Ishikawa (cell line): Measurements from ENCODE around the gene CES3.
A peak's percentile ranks its signal among the peaks of the same experiment; 100 is the strongest.

Experiments used
- CEBPB ChIP-seq: IDR thresholded peaks from 2 replicates; pipeline ENCODE4 v1.6.1; 2012
- EGR1 ChIP-seq: IDR thresholded peaks from 2 replicates; pipeline ENCODE4 v1.6.1; 2012
- EP300 ChIP-seq: IDR thresholded peaks from 2 replicates; pipeline ENCODE4 v1.6.1; 2012; ENCODE audit warnings: borderline replicate concordance
- TAF1 ChIP-seq: IDR thresholded peaks from 2 replicates; pipeline ENCODE4 v1.6.1; 2012; ENCODE audit warnings: low read depth, mild to moderate bottlenecking
- YY1 ChIP-seq: IDR thresholded peaks from 2 replicates; pipeline ENCODE4 v1.6.1; 2012; ENCODE audit warnings: low read depth
- TF ChIP-seq, protein P1 (sequence below): IDR thresholded peaks from 2 replicates; pipeline ENCODE4 v1.6.1; 2012

DNA sequence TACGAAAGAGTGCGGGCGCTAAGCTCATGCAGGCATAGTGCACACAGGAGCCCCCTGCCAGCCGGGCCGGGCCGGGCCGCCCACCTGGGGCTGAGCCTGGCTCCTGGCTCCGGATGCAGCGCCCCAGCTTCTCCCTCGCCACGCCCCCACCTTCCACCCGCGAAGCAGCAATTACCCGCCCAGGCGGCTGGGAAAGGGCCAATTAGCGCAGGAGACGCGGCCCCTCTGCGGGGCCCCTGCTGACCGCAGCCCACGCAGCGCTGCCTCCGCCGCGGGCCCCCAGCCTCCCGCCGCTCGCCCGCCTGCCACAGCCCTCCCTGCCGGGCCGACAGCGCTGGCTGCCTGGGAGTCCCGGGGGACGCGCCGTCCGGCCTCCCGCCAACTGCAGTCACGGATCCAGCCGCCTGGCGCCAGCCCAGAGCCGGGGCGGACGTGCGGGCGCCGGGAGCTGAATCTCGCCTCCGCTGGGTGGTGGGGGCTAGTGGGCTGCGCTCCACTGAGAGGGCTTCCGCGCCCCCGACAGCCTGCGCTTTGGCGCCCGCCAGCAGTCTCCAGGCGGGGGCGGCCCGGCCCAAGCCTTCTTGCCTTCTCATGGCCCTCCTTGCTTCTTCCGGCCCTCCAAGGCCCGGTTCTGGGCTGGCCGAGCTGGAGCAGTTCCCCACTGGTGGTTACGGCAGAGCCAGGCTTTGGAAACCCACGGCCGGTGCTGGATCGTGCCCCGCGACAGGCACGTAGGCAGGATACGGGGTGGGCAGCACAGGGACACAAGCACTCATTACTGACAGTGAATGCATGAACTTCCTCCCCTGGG lies 53.0 kb downstream of the CES3 start:
- TF ChIP-seq, protein P1, sequence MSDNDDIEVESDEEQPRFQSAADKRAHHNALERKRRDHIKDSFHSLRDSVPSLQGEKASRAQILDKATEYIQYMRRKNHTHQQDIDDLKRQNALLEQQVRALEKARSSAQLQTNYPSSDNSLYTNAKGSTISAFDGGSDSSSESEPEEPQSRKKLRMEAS, result no peak
- no peak for TF ChIP-seq EP300
- TF ChIP-seq CEBPB, result no peak
- no peak for TF ChIP-seq YY1
- TF ChIP-seq TAF1, result no peak
- peak; percentile 72 for TF ChIP-seq EGR1
